HG02973 (cell line): ENCODE data around the gene TUBGCP2.

ENCODE experiments used
- ATAC-seq: cut with Tn5 transposase; IDR thresholded peaks from one replicate; pipeline ENCODE4 v1.9.1; 2021; ENCODE audit warnings: moderate library complexity; ENCODE audit not compliant: unreplicated experiment

The TUBGCP2 gene

GRCh38 chr10:133280391-133281059 is 28.1 kb downstream of the TUBGCP2 start:
- ATAC-seq, result no peak

DNA sequence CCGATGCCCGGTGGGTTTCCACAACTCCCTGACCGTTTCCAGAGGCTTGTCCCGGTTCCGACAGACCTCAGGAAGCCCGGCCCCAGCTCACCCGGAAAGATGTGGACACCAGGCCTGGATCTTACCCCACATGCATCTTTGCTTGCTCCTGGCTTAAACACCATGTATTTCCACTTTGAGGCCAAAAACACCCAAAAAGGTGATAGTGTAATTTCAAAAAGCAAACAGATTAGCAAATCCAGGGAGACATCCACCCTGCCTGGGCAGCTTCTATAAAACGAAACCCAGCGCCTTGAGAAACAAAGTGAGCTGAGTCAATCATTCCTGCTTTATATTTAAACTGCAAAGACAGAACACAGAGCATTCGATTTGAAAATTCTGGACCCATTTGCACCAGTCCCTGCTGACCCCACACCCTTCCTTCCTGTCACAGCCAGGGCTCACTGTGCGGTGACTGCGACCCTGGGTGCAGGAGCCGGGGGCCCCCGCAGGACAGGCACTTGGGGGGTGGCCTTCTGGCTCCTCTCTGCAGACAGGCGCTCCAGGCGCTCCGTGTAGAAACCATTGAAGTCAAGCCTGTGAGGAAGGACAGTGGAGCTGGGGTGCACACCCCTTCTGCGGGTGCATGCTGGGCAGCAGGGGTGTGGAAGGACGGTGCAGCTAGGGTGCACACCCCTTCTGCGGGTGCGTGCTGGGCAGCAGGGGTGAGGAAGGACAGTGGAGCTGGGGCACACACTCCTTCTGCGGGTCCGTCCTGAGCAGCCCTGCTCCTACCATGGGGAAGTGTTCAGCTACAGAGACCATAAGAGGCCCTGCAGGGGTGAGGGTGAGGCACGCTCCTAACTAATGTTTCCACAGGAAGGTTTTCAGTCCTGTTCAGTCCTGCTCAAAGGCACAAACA is 29.1 kb downstream of the TUBGCP2 start:
- ATAC-seq, result no peak

GRCh38 chr10:133278577-133279265 is 30.0 kb downstream of the TUBGCP2 start:
- ATAC-seq, result peak; percentile 33

GRCh38 chr10:133277993-133278576 is 30.6 kb downstream of the TUBGCP2 start:
- no peak for ATAC-seq

- ATAC-seq, result no peak
Measured at GRCh38 chr10:133277277-133277992, 31.2 kb downstream of the TUBGCP2 start.

GRCh38 chr10:133276435-133277201 is 32.1 kb downstream of the TUBGCP2 start, which contains the start of gene ADAM8:
TSS of gene ADAM8 (minus strand) at chr10:133276868. CDS start at chr10:133276817, 51 bp downstream.
- ATAC-seq, result peak; percentile 43

- ATAC-seq, result no peak
Measured at GRCh38 chr10:133276100-133276434, 32.6 kb downstream of the TUBGCP2 start.

- ATAC-seq, result peak; percentile 22
Measured at GRCh38 chr10:133275684-133276092, 33.0 kb downstream of the TUBGCP2 start.

DNA sequence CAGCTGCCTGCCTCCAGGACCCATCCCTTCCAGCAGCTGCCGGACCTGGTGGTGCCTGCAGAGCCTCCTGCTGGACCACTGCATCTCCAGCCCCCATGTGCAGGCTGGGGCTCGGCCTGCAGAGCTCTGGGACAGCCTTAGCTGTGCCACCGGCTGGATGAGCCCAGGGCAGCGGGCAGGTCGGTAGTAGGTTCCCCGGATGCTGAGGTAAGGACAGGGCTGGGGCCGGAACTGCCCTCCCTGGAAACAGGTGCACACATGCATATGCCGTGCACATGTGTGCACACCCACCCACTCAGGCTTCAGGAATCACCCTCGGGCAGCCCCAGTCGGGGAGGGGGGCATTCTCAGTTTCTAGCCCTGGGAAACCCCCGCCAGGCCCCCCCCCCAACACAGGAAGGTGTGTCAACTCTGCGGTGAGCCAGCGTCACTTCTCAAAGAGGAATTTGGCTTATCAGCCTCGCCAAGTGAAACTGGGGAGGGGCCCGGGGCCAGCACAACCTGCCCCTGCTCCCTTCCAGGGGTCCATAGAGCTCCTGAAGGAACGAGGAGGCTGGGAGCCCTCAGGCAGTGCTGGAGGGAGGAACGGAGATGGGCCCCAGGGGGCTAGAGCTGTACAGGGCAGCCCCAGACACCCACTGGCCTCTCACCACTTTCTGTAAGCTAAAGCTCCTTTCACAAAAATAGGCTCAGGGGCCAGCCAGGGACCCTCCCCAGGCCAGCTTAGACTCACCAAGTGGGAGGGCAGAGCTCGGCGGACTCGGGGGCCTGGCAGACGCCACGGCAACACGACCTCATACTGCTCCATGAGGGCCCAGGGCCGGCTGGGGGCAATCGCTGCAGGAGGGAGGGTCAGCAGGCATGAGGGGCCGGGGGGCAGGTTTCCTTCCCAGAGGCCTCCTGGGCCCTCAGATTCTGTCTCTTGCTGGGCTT is 33.7 kb downstream of the TUBGCP2 start:
- peak; percentile 43 for ATAC-seq

DNA sequence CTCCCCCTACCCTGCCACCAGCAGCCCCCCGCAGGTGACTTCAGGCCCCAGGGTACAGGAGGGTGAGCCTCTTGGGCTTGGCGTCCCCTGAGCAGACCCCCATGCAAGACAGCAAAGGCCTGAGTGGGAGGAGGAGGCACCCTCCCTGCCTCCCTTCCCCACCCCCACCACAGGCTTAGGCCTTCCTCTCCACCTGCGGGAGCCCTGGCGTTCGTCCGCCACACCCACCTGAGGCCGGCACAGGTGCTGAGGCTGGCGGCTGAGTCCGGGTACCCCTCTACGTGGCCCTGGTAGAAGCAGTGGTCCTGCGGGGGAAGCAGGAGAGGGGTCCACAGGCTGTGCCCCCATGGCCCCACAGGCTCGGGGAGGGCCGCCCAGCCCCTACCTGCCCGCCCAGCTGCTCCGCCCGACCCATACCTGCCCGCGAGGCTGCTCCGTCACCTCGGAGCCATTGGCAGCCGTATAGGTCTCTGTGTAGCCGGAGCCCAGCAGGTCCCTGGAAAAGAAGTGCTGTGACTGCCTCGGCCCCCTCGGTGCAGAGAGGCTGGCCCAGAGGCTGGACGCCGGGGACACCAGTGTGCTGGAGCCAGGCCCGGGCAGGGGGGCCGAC is 35.0 kb downstream of the TUBGCP2 start:
- no peak for ATAC-seq

- no peak for ATAC-seq
Measured at GRCh38 chr10:133272964-133273420, 35.7 kb downstream of the TUBGCP2 start.

GRCh38 chr10:133272301-133272963 is 36.2 kb downstream of the TUBGCP2 start:
- no peak for ATAC-seq

DNA sequence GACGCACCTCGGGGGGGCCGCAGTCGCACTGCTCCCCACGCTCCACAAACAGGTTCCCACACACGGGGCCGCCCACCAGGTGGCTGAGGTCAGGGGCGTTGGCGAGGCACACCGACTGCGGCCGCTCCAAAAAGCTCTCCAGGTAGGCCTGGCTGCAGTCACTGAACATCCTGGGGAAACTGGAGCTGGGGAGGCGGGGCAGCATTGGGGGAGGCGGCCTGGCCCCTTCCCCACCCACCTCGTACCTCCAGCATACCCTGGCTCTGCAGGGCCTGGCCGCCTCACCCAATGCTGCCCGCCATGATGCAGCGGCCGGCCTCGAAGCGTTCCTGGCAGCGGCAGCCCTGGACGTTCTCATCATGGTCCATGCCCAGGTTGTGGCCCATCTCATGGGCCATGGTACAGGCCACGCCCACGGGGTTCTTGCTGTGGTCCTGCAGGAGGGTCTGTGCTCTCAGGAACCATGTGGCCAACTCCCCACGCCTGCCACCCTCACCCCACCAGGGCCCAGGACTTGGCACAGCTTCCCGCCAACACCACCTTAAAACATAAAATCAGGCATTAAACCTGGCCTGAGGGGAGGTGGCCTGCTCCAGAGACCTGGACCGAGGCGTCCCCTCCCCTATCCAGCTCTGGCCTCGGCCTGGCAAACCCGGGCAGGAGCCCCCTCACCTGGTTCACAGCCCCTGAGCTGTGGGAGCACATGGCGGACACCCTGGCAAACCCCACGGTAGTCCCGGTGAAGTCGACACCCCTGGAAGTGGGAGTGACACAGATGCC is 37.0 kb downstream of the TUBGCP2 start:
- ATAC-seq, result no peak

DNA sequence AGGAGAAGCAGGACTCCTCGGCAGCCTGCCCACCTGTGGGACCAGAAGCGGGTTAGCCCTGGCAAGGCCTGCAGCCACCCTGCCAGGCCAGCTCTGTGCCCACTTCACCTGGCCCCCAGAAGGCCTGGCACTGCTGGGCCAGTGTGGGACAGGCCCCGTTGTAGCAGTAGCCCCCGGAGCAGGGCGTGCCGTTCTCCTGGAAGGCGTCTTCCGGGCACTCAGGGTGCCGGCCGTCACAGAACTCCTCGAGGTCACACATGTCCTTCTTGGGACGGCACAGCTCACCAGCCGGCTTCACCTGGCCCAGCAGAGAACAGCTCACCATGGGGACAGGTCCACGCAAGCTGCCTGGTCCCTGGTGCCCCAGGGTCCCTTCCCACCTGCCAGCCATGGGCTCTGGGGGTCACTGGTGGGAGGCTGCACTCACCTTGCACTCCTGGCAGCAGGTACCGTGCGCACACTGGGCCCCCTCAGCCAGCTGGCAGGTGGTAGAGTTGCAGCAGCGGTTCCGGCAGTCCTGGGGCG is 37.8 kb downstream of the TUBGCP2 start:
- ATAC-seq, result no peak

GRCh38 chr10:133270204-133270603 is 38.5 kb downstream of the TUBGCP2 start:
- no peak for ATAC-seq

- no peak for ATAC-seq
Measured at GRCh38 chr10:133269367-133269766, 39.3 kb downstream of the TUBGCP2 start.

DNA sequence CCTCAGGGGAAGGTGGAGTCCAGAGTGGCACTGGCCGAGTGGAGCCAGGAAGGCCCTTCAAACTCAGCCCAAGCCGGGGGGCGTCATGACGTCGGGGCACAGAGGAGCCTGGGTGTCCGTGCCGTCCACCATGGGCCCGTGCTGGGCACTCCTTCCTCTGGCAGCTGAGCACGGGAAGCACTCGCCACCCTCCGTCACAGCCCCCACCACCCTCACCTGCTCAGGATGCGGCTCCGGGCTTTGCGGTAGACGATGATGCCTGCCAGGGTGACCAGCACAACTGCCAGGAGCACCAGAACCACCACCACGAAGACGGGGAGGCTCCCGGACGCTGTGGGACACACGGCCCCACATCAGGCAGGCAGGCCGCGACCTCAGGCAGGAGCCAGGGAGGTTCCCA is 40.1 kb downstream of the TUBGCP2 start:
- no peak for ATAC-seq
